ENCODE data around the gene EDN1.

DNA sequence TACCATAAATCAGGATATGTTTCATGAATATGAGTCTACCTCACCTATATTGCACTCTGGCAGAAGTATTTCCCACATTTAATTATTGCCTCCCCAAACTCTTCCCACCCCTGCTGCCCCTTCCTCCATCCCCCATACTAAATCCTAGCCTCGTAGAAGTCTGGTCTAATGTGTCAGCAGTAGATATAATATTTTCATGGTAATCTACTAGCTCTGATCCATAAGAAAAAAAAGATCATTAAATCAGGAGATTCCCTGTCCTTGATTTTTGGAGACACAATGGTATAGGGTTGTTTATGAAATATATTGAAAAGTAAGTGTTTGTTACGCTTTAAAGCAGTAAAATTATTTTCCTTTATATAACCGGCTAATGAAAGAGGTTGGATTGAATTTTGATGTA is 6.4 kb downstream of the EDN1 start:
- TF ChIP-seq, protein P1, sequence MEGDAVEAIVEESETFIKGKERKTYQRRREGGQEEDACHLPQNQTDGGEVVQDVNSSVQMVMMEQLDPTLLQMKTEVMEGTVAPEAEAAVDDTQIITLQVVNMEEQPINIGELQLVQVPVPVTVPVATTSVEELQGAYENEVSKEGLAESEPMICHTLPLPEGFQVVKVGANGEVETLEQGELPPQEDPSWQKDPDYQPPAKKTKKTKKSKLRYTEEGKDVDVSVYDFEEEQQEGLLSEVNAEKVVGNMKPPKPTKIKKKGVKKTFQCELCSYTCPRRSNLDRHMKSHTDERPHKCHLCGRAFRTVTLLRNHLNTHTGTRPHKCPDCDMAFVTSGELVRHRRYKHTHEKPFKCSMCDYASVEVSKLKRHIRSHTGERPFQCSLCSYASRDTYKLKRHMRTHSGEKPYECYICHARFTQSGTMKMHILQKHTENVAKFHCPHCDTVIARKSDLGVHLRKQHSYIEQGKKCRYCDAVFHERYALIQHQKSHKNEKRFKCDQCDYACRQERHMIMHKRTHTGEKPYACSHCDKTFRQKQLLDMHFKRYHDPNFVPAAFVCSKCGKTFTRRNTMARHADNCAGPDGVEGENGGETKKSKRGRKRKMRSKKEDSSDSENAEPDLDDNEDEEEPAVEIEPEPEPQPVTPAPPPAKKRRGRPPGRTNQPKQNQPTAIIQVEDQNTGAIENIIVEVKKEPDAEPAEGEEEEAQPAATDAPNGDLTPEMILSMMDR (IDR thresholded peaks at IDR 0.05; ENCODE audit: insufficient read depth, low read length, poor library complexity, severe bottlenecking) = no peak
- TF ChIP-seq EZH2phosphoT487 (conservative IDR thresholded peaks at IDR 0.05; ENCODE audit: low read length) = no peak

All from SU-DHL-6 (cell line).